Testis (tissue), 3 donors: Measurements from ENCODE around the gene ETS1. TPM values are rescaled to one million over a fixed set of nuclear protein-coding genes. Genes with fewer than 3 reads are reported as not detected.

Source experiments
- DNase-seq: peaks from one replicate; pipeline ENCODE4 v3.0.0-alpha.2; 2019
- H3K27ac ChIP-seq, 2 donors: fragments of 200-600 bp; sonication (generic); one replicate each; pipeline ENCODE4 v1.5.1; 2019
- H3K27me3 ChIP-seq: fragments of 200-600 bp; sonication (generic); one replicate; pipeline ENCODE4 v1.5.1; 2019
- H3K36me3 ChIP-seq: fragments of 200-600 bp; sonication (generic); one replicate; pipeline ENCODE4 v1.5.1; 2017; ENCODE audit warnings: low read depth; ENCODE audit errors: missing control alignments
- H3K4me1 ChIP-seq: fragments of 200-600 bp; sonication (generic); one replicate; pipeline ENCODE4 v1.5.1; 2019
- H3K4me3 ChIP-seq, 2 donors: fragments of 200-600 bp; sonication (generic); one replicate each; pipeline ENCODE4 v1.5.1; 2017 to 2019
- H3K9me3 ChIP-seq: fragments of 200-600 bp; sonication (generic); one replicate; pipeline ENCODE4 v1.5.1; 2017
- CTCF ChIP-seq, 3 experiments: fragments of 450-650 bp in 2 of 3; fragments of 200-600 bp in 1 of 3; sonication (generic) in 1 of 3; IDR thresholded peaks; one replicate each; pipeline ENCODE4 v1.5.1; 2016 to 2019; ENCODE audit warnings: antibody characterized with exemption in 3 of 3, mild to moderate bottlenecking in 2 of 3, moderate library complexity in 1 of 3
- POLR2A ChIP-seq: fragments of 450-650 bp; IDR thresholded peaks from one replicate; pipeline ENCODE4 v1.6.1; 2017; ENCODE audit warnings: antibody characterized with exemption, mild to moderate bottlenecking, moderate library complexity
- WGBS, 2 donors: methylation state at CpG; one replicate each; pipeline ENCODE4 v1.1.5; 2018; 5-methylcytosine and 5-hydroxymethylcytosine counted together
- intact Hi-C: fragments of 100-400 bp; cut with DNase I; formaldehyde crosslinking; loops from one replicate; pipeline ENCODE4 v1.15.1; 2023; ENCODE audit warnings: low total_unique reads
- polyA plus RNA-seq: library from polyadenylated mRNA; stranded (reverse); fragments of 350-450 nt; fragmentation: Illumina TruSeq; extraction: RNeasy Lipid Tissue Mini Kit (QIAGEN cat#74804); gene quantifications from one replicate; pipeline ENCODE4 v1.2.3, GENCODE V29; 2014; ENCODE audit warnings: low read depth, low replicate concordance; ENCODE audit not compliant: insufficient read depth
- total RNA-seq, 2 donors: library from RNA; depleted of rRNA; stranded (reverse); fragments of >200 nt; gene quantifications; one replicate each; pipeline ENCODE4 v1.2.3, GENCODE V29; 2016

Gene ETS1
- total and polyA plus RNA-seq, 3 donors from 2014 or later: 15.1 to 21.1 (median 15.3) TPM

- Histone ChIP-seq H3K27me3 (no peaks in the 10 kb centered on the region), H3K4me1 (peaks cover 33% of the 10 kb centered on the region), H3K27ac (peak overlapping the region in 1 of 2 donors; percentile 61), H3K9me3 (no peaks in the 10 kb centered on the region), H3K36me3 (no peaks in the 10 kb centered on the region), H3K4me3 (no peak overlapping the region)
- DNase-seq: no peak
- intact Hi-C loops: no loop called here
- TF ChIP-seq POLR2A (no peak), CTCF (IDR thresholded peaks at IDR 0.05) (no peak)
These were observed 108.2 kb downstream of the ETS1 start for GRCh38 chr11:128479144-128479543.

- H3K9me3 ChIP-seq: no peaks in the 10 kb centered on the region
- DNase-seq: no peak
- no peak overlapping the region for H3K4me3 ChIP-seq
- no peak overlapping the region for H3K27ac ChIP-seq
- TF ChIP-seq CTCF (IDR thresholded peaks at IDR 0.05): no peak
- no peak for TF ChIP-seq POLR2A
- no peaks in the 10 kb centered on the region for H3K36me3 ChIP-seq
- no peaks in the 10 kb centered on the region for H3K27me3 ChIP-seq
- intact Hi-C loops: no loop called here
- H3K4me1 ChIP-seq: peaks cover 36% of the 10 kb centered on the region
These were observed 109.1 kb downstream of the ETS1 start for GRCh38 chr11:128478305-128478704.

GRCh38 chr11:128477811-128478210 lies 109.5 kb downstream of the ETS1 start:
- no peaks in the 10 kb centered on the region for H3K27me3 ChIP-seq
- H3K36me3 ChIP-seq: no peaks in the 10 kb centered on the region
- H3K27ac ChIP-seq: no peak overlapping the region
- DNase-seq: no peak
- peaks cover 36% of the 10 kb centered on the region for H3K4me1 ChIP-seq
- no peaks in the 10 kb centered on the region for H3K9me3 ChIP-seq
- no peak for TF ChIP-seq POLR2A
- no peak for TF ChIP-seq CTCF (IDR thresholded peaks at IDR 0.05)
- 91 to 92% methylated on average over 1 of the region's 1 CpG for WGBS, 2 donors
- H3K4me3 ChIP-seq: no peak overlapping the region
- intact Hi-C loops: no loop called here

GRCh38 chr11:128477278-128477677 lies 110.1 kb downstream of the ETS1 start:
- DNase-seq: no peak
- Histone ChIP-seq H3K36me3 (no peaks in the 10 kb centered on the region), H3K4me3 (no peak overlapping the region), H3K9me3 (no peaks in the 10 kb centered on the region), H3K27ac (no peak overlapping the region), H3K27me3 (no peaks in the 10 kb centered on the region), H3K4me1 (peaks cover 35% of the 10 kb centered on the region)
- intact Hi-C loops: no loop called here
- 92% methylated on average over 3 of the region's 3 CpGs for WGBS, 2 donors
- TF ChIP-seq CTCF (IDR thresholded peaks at IDR 0.05) (no peak), POLR2A (no peak)

GRCh38 chr11:128476729-128477128 lies 110.6 kb downstream of the ETS1 start:
- H3K9me3 ChIP-seq: no peaks in the 10 kb centered on the region
- H3K4me3 ChIP-seq: no peak overlapping the region
- no peak overlapping the region for H3K27ac ChIP-seq

More at GRCh38 chr11:128476729-128477128, 110.6 kb downstream of the ETS1 start:
- Histone ChIP-seq H3K36me3 (no peaks in the 10 kb centered on the region), H3K4me1 (peaks cover 35% of the 10 kb centered on the region), H3K27me3 (no peaks in the 10 kb centered on the region)
- DNase-seq: no peak
- intact Hi-C loops: no loop called here
- 87 to 89% methylated on average over 7 of the region's 7 CpGs for WGBS, 2 donors
- no peak for TF ChIP-seq POLR2A
- no peak for TF ChIP-seq CTCF (IDR thresholded peaks at IDR 0.05)
